HG03108 (cell line): Measurements from ENCODE around the gene ULK3.
A peak's percentile ranks its signal among the peaks of the same experiment; 100 is the strongest.
"Not testable (repeated sequence)": the region's sequence is repeated elsewhere in the genome, so short reads cannot be mapped to it uniquely, and the experiment has no call there.

Experiments used
- ATAC-seq: cut with Tn5 transposase; IDR thresholded peaks from one replicate; pipeline ENCODE4 v1.9.1; 2021; ENCODE audit warnings: moderate library complexity; ENCODE audit not compliant: unreplicated experiment

The ULK3 gene

GRCh38 chr15:74842581-74843444 lies at the start of gene ULK3:
TSS of gene ULK3 (minus strand) at chr15:74843156. CDS start at chr15:74843105, 51 bp downstream.
- ATAC-seq = peak; percentile 83

- no peak for ATAC-seq
Observed at GRCh38 chr15:74892313-74892712, 49.4 kb upstream of the ULK3 start.

GRCh38 chr15:74891469-74891868 lies 48.5 kb upstream of the ULK3 start:
- no peak for ATAC-seq

DNA sequence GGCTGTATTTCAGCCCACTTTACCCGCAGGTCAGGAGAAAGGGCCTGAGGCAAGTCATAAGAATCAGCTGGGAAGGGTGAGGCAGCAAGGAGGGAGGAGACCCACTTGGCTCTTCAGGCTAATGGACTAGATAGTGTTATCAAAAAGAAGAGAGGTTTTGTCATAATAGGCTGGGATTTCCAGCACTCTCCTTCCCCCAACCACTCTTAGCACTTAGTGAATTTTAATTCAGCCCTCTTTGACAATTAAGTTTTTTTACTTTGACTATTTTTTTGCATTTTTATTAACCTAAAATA lies 47.7 kb upstream of the ULK3 start:
- ATAC-seq = no peak

DNA sequence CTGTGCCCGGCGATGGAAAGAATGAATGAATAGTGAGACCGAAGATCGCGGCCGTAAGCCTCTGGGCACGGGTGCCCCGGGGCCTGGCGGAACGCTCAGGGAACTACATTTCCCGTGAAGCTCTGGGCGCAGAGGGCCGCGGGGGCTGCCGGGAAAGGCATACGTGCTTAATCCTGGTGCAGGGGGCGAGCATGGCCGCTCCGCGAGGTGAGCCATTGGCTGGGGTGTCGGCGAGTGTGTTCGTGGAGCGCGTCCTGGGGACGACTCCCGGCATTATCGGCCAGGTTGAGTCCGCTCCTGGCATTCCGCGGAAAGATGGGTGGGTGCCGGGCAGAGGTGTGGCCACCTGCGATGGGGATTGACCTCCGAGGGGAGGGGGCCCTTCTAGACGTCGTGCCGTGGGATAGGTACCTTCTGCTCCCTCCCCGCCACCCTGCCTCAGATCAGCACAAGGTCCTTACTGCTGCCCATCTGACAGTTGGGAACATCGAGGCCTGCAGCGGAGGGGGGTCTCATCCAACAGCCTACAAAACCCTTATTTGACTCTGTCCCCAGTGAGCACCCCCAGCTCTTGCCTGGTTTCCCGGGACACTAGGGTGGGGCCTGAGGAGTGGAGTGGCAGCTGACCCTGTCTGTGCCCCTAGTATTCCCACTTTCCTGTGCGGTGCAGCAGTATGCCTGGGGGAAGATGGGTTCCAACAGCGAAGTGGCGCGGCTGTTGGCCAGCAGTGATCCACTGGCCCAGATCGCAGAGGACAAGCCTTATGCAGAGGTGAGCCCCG lies 47.1 kb upstream of the ULK3 start, which contains the start of gene MPI:
Gene MPI (plus strand): TSS at position 160 of the 782 bp plus-strand sequence. CDS start 32 bp downstream, at position 192.
- peak; percentile 90 for ATAC-seq

GRCh38 chr15:74889390-74889882 lies 46.5 kb upstream of the ULK3 start:
- peak; percentile 22 for ATAC-seq

DNA sequence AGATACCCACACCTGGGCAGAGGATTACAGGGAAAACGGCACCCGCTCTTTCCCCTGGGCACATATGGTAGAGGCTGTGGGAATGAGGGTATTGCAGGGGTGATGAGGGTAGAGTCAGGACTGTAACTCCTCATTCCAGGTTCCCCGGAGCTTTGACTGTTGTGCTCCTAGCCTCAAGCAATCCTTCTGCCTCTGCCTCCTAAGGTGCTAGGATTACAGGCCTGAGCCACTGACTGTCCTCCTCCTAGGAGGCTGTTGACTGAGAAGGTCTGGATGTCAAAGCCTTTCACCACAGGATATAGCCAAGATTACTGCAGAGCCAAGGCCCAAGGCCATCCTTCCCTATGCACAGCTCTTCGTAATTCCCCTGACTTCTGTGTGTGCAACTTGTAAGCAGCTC lies 45.8 kb upstream of the ULK3 start:
- ATAC-seq = no peak

DNA sequence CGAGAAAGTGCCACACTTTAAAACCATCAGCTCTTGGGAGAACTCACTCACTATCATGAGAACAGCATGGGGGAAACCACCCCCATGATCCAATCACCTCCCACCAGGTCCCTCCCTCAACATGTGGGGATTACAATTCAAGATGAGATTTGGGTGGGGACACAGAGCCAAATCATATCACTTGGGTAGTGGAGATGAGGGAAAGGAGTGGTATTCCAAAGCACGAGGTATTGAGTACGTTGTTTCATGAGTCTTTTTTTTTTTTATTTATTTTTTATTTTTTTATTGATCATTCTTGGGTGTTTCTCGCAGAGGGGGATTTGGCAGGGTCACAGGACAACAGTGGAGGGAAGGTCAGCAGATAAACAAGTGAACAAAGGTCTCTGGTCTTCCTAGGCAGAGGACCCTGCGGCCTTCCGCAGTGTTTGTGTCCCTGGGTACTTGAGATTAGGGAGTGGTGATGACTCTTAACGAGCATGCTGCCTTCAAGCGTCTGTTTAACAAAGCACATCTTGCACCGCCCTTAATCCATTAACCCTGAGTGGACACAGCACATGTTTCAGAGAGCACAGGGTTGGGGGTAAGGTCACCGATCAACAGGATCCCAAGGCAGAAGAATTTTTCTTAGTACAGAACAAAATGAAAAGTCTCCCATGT lies 44.7 kb upstream of the ULK3 start:
- not testable (repeated sequence) for ATAC-seq

DNA sequence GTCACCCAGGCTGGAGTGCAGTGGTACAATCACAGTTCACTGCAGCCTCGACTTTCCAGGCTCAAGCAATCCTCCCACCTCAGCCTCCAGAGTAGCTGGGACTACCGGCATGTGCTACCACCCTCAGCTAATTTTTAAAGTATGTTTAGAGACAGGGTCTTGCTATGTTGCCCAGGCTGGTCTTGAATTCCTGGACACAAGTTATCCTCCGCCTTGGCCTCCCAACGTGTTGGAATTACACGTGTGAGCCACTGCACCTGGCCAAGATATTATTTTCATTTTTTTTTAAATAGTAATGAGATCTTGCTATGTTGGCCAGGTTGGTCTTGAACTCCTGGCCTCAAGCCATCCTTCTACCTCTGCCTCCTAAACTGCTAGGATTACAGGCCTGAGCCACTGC lies 42.5 kb upstream of the ULK3 start:
- no peak for ATAC-seq

DNA sequence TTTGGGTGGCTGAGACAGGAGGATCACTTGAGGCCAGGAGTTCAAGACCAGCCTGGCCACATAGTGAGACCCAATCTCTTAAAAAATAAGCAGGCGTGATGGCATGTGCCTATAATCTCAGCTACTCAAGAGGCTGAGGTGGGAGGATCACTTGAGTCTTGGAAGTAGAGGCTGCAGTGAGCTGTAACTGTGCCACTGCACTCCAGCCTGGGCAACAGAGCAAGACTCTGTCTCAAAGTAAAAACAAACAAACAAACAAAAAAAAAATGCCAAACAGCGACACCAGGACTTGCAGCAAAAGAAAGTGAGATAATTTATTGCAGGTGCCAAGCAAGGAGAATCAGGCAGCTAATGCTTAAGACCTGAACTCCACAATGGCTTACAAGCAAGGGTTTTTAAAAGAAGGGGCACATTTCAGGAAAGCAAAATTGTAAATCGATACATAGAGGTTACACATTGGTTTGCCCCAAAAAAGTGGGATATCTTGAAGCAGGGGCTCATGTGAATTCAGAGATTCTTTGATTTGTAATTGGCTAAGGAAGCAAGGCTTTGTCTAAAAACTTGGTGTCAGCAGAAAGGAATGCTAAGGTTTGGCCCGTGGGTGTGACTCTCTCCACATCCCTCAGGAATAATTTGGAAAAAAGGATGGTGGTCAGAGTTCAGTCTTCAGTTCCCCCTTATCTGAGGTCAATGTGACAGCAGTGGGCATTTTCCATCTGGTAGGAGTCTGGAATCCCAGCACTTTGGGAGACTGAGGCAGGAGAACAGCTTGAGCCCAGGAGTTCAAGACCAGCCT lies 41.7 kb upstream of the ULK3 start:
- no peak for ATAC-seq

GRCh38 chr15:74882528-74882927 lies 39.6 kb upstream of the ULK3 start:
- ATAC-seq = no peak

DNA sequence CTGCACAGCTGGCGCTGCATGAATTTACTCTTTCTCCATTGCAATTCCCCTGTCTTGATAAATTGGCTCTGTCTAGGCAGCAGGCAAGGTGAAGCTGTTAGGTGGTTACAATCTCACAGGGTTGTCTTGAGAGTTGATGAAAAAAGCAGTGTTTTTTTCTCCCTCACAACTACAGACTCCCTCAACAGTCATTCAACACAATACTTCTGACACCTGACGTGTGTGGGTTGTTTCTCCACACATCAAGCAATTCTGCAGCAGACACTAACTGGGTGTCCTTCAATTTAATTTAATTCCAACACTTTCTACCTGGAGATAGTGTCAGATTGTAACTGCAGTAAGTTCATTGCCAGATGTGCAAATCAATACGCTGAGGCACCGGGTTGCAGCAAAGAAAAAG lies 35.3 kb upstream of the ULK3 start:
- no peak for ATAC-seq

DNA sequence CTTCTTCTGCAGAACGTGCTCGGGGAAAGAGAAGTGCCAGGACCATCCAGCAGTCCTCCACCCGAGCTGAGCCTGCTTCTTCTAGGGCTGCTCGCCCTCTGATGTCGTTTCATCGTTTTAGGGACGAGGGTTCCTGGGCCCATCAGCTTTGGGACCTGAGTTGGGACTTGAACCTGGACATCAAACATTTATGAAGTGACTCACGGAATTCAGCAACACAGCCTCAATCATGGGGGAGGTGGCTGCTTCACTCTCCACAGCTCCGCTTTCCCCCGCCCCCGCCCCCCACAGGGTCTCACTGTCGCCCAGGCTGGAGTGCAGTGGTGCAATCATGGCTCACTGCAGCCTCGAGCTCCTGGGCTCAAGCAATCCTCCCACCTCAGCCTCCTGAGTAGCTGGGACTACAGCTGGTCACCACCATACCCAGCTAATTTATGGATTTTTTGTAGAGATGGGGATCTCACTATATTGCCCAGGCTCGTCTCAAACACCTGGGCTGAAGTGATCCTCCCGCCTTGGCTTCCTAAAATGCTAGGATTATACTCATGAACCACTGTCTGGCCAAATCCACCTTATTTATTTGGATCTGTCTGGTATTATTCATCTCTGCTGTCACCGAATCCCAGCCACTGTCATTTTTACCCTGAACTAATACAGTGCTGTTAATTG lies 30.9 kb upstream of the ULK3 start:
- no peak for ATAC-seq

DNA sequence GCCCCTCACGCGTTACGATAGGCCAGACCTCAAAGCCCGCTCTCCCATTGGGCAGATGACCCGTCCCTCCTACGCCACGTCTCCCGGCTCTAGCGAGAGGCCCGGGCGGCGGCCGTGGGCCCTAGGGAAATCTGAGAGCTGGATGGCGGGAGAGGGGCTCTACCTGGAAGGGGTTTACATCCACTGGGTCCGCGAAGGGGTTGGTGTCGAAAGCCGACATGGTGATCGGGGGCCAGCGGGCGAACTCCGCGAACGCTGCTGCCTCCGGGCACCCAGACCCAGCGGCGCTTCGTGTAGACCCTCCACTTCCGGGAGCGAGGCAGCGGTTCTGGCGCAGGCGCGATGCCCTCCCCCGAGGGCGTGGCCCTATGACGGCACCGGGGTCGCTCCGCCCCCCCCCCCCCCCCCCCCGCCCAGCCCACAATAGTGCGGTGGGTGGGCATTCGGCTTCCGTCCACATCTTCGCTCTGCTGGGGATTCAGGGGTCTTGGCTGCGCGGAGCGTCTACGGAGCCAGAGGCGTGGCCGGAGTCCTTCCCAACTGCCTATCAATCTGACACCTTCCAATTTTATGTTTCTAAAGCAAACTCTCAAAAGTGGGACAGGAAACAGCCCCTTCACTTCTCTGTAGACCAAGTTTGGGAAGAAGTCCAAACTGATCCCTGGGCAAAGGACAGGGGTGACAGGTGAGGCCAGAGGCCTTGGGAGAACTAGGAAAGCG lies 30.2 kb upstream of the ULK3 start, which contains the start of gene SCAMP2:
Gene SCAMP2 (minus strand): TSS at position 330 of the 720 bp plus-strand sequence. CDS start 110 bp downstream, at position 220.
- peak; percentile 71 for ATAC-seq

GRCh38 chr15:74872702-74873035 lies 29.7 kb upstream of the ULK3 start:
- no peak for ATAC-seq

DNA sequence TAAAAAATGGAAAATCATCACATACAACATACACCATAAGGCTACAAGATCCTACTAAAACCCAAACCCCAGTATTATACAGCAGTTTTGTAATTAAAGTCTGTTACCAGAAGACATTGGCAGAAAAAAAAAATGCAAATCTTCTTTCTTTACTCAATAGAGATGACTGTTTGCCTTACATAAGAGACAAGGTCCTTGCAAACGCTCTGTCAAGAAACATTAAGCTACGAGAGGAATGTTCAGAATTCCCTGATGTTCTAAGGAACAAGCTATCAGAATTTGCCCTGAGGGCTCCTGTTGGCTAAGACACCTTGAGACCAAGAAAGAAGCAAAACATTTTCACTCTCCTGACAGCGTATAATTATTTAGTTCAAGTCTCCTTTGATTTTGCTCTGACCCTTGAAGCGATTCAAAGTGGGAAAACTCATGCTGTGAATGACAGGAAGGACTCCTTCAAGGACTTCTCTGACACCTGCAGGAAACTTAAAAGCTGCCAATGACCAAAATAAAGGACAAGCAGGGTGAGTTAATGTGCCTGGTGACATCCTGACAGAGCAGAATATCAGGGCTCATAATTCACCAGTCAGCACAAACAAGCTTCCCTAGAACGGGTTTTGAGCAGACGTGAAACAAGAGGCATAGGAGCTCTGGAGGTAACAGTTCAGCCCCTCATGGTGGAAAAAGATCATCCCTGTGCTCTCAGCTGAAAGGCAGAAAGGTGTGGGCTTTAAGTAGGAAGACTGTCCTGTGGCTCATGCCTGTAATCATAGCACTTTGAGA lies 27.7 kb upstream of the ULK3 start:
- no peak for ATAC-seq

- peak; percentile 53 for ATAC-seq
Observed at GRCh38 chr15:74869726-74870407, 26.9 kb upstream of the ULK3 start.

DNA sequence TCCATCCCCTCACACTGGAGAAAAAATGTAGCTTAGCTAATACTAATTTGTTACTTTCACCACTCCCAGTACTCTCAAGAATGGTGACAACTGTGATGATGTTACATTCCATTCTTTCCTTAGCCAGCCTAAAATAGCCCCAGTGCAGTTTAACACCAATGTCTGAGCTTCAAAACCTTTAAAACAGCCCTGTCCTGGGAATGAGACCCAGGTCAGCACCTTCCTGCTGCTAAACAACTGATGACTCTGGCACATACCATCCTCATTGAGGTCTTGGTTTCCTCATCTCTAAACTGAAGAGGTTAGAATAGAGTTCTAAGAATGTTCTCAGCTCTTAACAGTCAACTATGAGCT lies 26.4 kb upstream of the ULK3 start:
- no peak for ATAC-seq
